IMR-90 (cell line): Measurements from ENCODE around the gene FANCD2. TPM values are rescaled to one million over a fixed set of nuclear protein-coding genes. Genes with fewer than 3 reads are reported as not detected.

Experiments
- ATAC-seq: fragments of 200-7000 bp; cut with Tn5 transposase; 2 replicates; pipeline ENCODE4 v1.9.1; 2020; ENCODE audit warnings: low read depth, mild to moderate bottlenecking, moderate library complexity
- BruUV-seq: library from RNA; stranded (reverse); fragments of 400-500 nt; replicated peaks from 2 replicates; lab custom pipeline; 2021; lab: Mats Ljungman, UMichigan
- CTCF ChIA-PET: fragments of 300-600 bp; formaldehyde crosslinking; extraction: SDS; loops from one replicate; lab custom pipeline; 2021; ENCODE audit warnings: antibody characterized with exemption; lab: Yijun Ruan, JAX
- POLR2A ChIA-PET: fragments of 300-600 bp; sonication (Branson Sonifier 250); formaldehyde crosslinking; loops from one replicate; lab custom pipeline; 2022; ENCODE audit warnings: antibody characterized with exemption; ENCODE audit not compliant: unreplicated experiment; lab: Charles Lee
- DNase-seq: peaks from one replicate; pipeline ENCODE4 v3.0.0; 2013
- H2AFZ ChIP-seq: replicated peaks from 2 replicates; pipeline ENCODE3; 2013; ENCODE audit warnings: low read length, mild to moderate bottlenecking; ENCODE audit not compliant: poor library complexity
- H2AK5ac ChIP-seq: 2 replicates; pipeline ENCODE4 v1.6.1; 2013; ENCODE audit warnings: low read depth, low read length, inconsistent platforms
- H2AK9ac ChIP-seq: replicated peaks from 2 replicates; pipeline ENCODE3; 2013; ENCODE audit warnings: mild to moderate bottlenecking, low read depth, low read length, moderate library complexity; ENCODE audit not compliant: poor library complexity
- H2BK120ac ChIP-seq: 2 replicates; pipeline ENCODE4 v1.6.1; 2013; ENCODE audit warnings: low read depth, low read length, inconsistent platforms
- H2BK15ac ChIP-seq: 3 replicates; pipeline ENCODE4 v1.6.1; 2013; ENCODE audit warnings: low read depth, low read length, inconsistent platforms
- H2BK20ac ChIP-seq: 2 replicates; pipeline ENCODE4 v1.6.1; 2013; ENCODE audit warnings: low read depth, mild to moderate bottlenecking, inconsistent platforms, low read length, moderate library complexity
- H2BK5ac ChIP-seq: 2 replicates; pipeline ENCODE4 v1.6.1; 2013; ENCODE audit warnings: mild to moderate bottlenecking, low read depth, low read length, inconsistent platforms; ENCODE audit not compliant: poor library complexity, severe bottlenecking
- H3K14ac ChIP-seq: replicated peaks from 2 replicates; pipeline ENCODE4 v1.6.1; 2013; ENCODE audit warnings: low read depth, low read length, inconsistent platforms
- H3K18ac ChIP-seq: 2 replicates; pipeline ENCODE4 v1.6.1; 2013; ENCODE audit warnings: low read depth, low read length, control low read depth
- H3K23ac ChIP-seq: 2 replicates; pipeline ENCODE4 v1.6.1; 2013; ENCODE audit warnings: low read depth, low read length, inconsistent platforms
- H3K27ac ChIP-seq: 2 replicates; pipeline ENCODE4 v1.5.1; 2013; ENCODE audit warnings: mild to moderate bottlenecking, control low read depth, low read length; ENCODE audit not compliant: insufficient read depth
- H3K27me3 ChIP-seq: 2 replicates; pipeline ENCODE4 v1.6.1; 2013; ENCODE audit warnings: low read length; ENCODE audit not compliant: control insufficient read depth, insufficient read depth
- H3K36me3 ChIP-seq: 2 replicates; pipeline ENCODE4 v1.6.1; 2013; ENCODE audit warnings: low read length, mixed read lengths; ENCODE audit not compliant: control insufficient read depth, insufficient read depth
- H3K4ac ChIP-seq: 2 replicates; pipeline ENCODE4 v1.6.1; 2013; ENCODE audit warnings: low read depth, low read length, inconsistent platforms
- H3K4me1 ChIP-seq: 2 replicates; pipeline ENCODE4 v1.6.1; 2013; ENCODE audit warnings: low read length, mixed read lengths; ENCODE audit not compliant: control insufficient read depth, insufficient read depth
- H3K4me2 ChIP-seq: 2 replicates; pipeline ENCODE4 v1.6.1; 2013; ENCODE audit warnings: low read depth, mild to moderate bottlenecking, control low read depth, low read length, moderate library complexity
- H3K4me3 ChIP-seq: 2 replicates; pipeline ENCODE4 v1.5.1; 2013; ENCODE audit warnings: low read depth, mild to moderate bottlenecking, control low read depth, low read length, moderate library complexity; ENCODE audit not compliant: insufficient read depth
- H3K56ac ChIP-seq: 2 replicates; pipeline ENCODE4 v1.6.1; 2013; ENCODE audit warnings: low read length, inconsistent platforms; ENCODE audit not compliant: insufficient read depth; ENCODE audit errors: extremely low read depth
- H3K79me1 ChIP-seq, 2 experiments: 2 replicates each; pipeline ENCODE4 v1.6.1; 2013; ENCODE audit warnings: low read length in 2 of 2, inconsistent platforms in 1 of 2, low read depth in 1 of 2
- H3K9ac ChIP-seq: 2 replicates; pipeline ENCODE4 v1.6.1; 2013; ENCODE audit warnings: low read depth, low read length, control low read depth
- H3K9me1 ChIP-seq: 2 replicates; pipeline ENCODE4 v1.6.1; 2013; ENCODE audit warnings: low read length, inconsistent platforms; ENCODE audit not compliant: insufficient read depth
- H3K9me3 ChIP-seq: 2 replicates; pipeline ENCODE4 v1.6.1; 2013; ENCODE audit warnings: low read length; ENCODE audit not compliant: control insufficient read depth, insufficient read depth
- H4K20me1 ChIP-seq: 2 replicates; pipeline ENCODE4 v1.6.1; 2013; ENCODE audit warnings: low read length, inconsistent platforms; ENCODE audit not compliant: insufficient read depth
- H4K5ac ChIP-seq: 2 replicates; pipeline ENCODE4 v1.6.1; 2013; ENCODE audit warnings: mild to moderate bottlenecking, low read depth, low read length, control low read depth
- H4K8ac ChIP-seq, 2 experiments: 2 replicates each; pipeline ENCODE4 v1.6.1; 2013; ENCODE audit warnings: low read depth in 2 of 2, low read length in 2 of 2, control low read depth in 1 of 2, inconsistent platforms in 1 of 2
- H4K91ac ChIP-seq: 2 replicates; pipeline ENCODE4 v1.6.1; 2013; ENCODE audit warnings: low read depth, low read length, inconsistent platforms; ENCODE audit not compliant: insufficient read depth
- CEBPB ChIP-seq: IDR thresholded peaks from 2 replicates; pipeline ENCODE4 v1.6.1; 2012; ENCODE audit warnings: low read depth, low read length, improper control_type of control experiment
- FOS ChIP-seq: fragments of 150-350 bp; IDR thresholded peaks from 2 replicates; pipeline ENCODE4 v1.6.1; 2016; ENCODE audit warnings: low read depth, low read length
- MAZ ChIP-seq: IDR thresholded peaks from 2 replicates; pipeline ENCODE4 v1.6.1; 2012; ENCODE audit warnings: low read depth, mild to moderate bottlenecking, low read length, improper control_type of control experiment, moderate library complexity, borderline replicate concordance
- POLR2A ChIP-seq: IDR thresholded peaks from 2 replicates; pipeline ENCODE4 v1.6.1; 2012; ENCODE audit warnings: mild to moderate bottlenecking, low read depth, low read length
- RAD21 ChIP-seq: IDR thresholded peaks from 2 replicates; pipeline ENCODE4 v1.6.1; 2012; ENCODE audit warnings: low read length, improper control_type of control experiment
- RCOR1 ChIP-seq: IDR thresholded peaks from 2 replicates; pipeline ENCODE4 v1.6.1; 2012; ENCODE audit warnings: mild to moderate bottlenecking, low read length, improper control_type of control experiment; ENCODE audit not compliant: insufficient replicate concordance
- WGBS, 2 experiments: methylation state at CpG; one replicate each; pipeline versions ENCODE4 v1.1.5 to v1.1.7; 2013; ENCODE audit warnings: missing lambda C conversion rate in 2 of 2; ENCODE audit not compliant: insufficient read length in 1 of 2; ENCODE audit errors: extremely low coverage in 2 of 2; 5-methylcytosine and 5-hydroxymethylcytosine counted together
- dilution Hi-C: fragments of 300-500 bp; cut with HindIII; formaldehyde crosslinking; loops from one replicate; pipeline ENCODE4 v1.14.3; 2018; ENCODE audit warnings: low sequenced_read_pairs; ENCODE audit not compliant: unreplicated experiment
- in situ Hi-C: fragments of 300-500 bp; cut with MboI; formaldehyde crosslinking; loops from 3 replicates; pipeline ENCODE4 v1.14.3; 2019; ENCODE audit warnings: low sequenced_read_pairs, inconsistent platforms, mixed read lengths
- intact Hi-C: fragments of 100-400 bp; cut with micrococcal nuclease; formaldehyde crosslinking; loops from 2 replicates; pipeline ENCODE4 v1.10.0; 2022
- polyA plus RNA-seq, 3 experiments: library from polyadenylated mRNA; depleted of rRNA; stranded (reverse); fragments of >200 nt; gene quantifications; 2 replicates each; pipeline ENCODE4 v1.2.3, GENCODE V29; 2012; ENCODE audit warnings: low replicate concordance in 1 of 3
- total RNA-seq: library from RNA; depleted of rRNA; stranded (reverse); fragments of >200 nt; gene quantifications from 2 replicates; pipeline ENCODE4 v1.2.3, GENCODE V29; 2012
- TF ChIP-seq, protein P1 (sequence below): fragments of 150-350 bp; IDR thresholded peaks from 2 replicates; pipeline ENCODE4 v1.6.1; 2017; ENCODE audit warnings: mild to moderate bottlenecking, antibody characterized with exemption, low read length, low read depth
- TF ChIP-seq, protein P2 (sequence below): fragments of 150-350 bp; IDR thresholded peaks from 2 replicates; pipeline ENCODE4 v1.6.1; 2016; ENCODE audit warnings: low read depth, mild to moderate bottlenecking, low read length, moderate library complexity, borderline replicate concordance

Gene FANCD2
- total and polyA plus RNA-seq, 2 of the 4 experiments (the other 2 are of a cell fraction), result 8.9 to 19.7 TPM

GRCh38 chr3:9980251-9980650 is 46.0 kb upstream of the FANCD2 start:
- Histone ChIP-seq H3K4ac (no peak overlapping the region), H4K5ac (no peak overlapping the region), H3K9me3 (no peaks in the 10 kb centered on the region), H2BK120ac (no peak overlapping the region), H3K79me1 (peaks cover 10 to 49% of the 10 kb centered on the region in 2 experiments), H2AK5ac (no peak overlapping the region), H2BK20ac (no peak overlapping the region), H3K4me3 (no peak overlapping the region), H2BK5ac (no peak overlapping the region), H3K36me3 (peaks cover 16% of the 10 kb centered on the region), H4K8ac (no peak overlapping the region), H3K56ac (no peak overlapping the region), H4K91ac (no peak overlapping the region), H3K23ac (no peak overlapping the region), H2BK15ac (no peak overlapping the region), H3K14ac (no peak overlapping the region), H3K9me1 (peaks cover 5% of the 10 kb centered on the region; the same call in 1 of the 2 replicates), H3K9ac (no peak overlapping the region), H3K18ac (no peak overlapping the region), H2AFZ (no peak overlapping the region), H3K27me3 (no peaks in the 10 kb centered on the region), H3K4me2 (no peak overlapping the region), H3K4me1 (peaks cover 7% of the 10 kb centered on the region), H2AK9ac (no peak overlapping the region), H3K27ac (no peak overlapping the region), H4K20me1 (peaks cover 11% of the 10 kb centered on the region; the same call in 1 of the 2 replicates)
- POLR2A ChIA-PET, result interaction anchor here (0.6 kb wide), 1 partner anchor 86 kb away, joined by 6 read pairs; no protein-coding TSS in a partner anchor
- in situ Hi-C loops (no loop called here), dilution Hi-C loops (no loop called here), intact Hi-C loops (loop anchor here (10.0 kb wide), 2 partner anchors 135 to 165 kb away; partner anchors contain the start of genes BRK1 and VHL)
- WGBS, 2 experiments, result no CpG with 5 or more reads among the region's 2 CpGs
- CTCF ChIA-PET, result interaction anchor here (0.6 kb wide), 1 partner anchor 523 kb away, joined by 5 read pairs; no protein-coding TSS in a partner anchor
- ATAC-seq (no peak), DNase-seq (no peak)
- no peak for TF ChIP-seq RAD21
- TF ChIP-seq RCOR1, result no peak
- no peak for TF ChIP-seq POLR2A
- TF ChIP-seq MAZ, result no peak
- TF ChIP-seq, protein P1, sequence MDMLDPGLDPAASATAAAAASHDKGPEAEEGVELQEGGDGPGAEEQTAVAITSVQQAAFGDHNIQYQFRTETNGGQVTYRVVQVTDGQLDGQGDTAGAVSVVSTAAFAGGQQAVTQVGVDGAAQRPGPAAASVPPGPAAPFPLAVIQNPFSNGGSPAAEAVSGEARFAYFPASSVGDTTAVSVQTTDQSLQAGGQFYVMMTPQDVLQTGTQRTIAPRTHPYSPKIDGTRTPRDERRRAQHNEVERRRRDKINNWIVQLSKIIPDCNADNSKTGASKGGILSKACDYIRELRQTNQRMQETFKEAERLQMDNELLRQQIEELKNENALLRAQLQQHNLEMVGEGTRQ, result no peak
- TF ChIP-seq CEBPB, result no peak
- TF ChIP-seq, protein P2, sequence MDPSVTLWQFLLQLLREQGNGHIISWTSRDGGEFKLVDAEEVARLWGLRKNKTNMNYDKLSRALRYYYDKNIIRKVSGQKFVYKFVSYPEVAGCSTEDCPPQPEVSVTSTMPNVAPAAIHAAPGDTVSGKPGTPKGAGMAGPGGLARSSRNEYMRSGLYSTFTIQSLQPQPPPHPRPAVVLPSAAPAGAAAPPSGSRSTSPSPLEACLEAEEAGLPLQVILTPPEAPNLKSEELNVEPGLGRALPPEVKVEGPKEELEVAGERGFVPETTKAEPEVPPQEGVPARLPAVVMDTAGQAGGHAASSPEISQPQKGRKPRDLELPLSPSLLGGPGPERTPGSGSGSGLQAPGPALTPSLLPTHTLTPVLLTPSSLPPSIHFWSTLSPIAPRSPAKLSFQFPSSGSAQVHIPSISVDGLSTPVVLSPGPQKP, result no peak
- no peak for TF ChIP-seq FOS
- BruUV-seq, result no TSS peak
